Endothelial cell of umbilical vein (primary cell): Measurements from ENCODE around the gene CPNE6.

Source experiments
- CTCF ChIP-seq, 2 donors: IDR thresholded peaks; 1 replicate in 1 of 2; 2 replicates in 1 of 2; pipeline ENCODE4 v1.5.1; 2011; ENCODE audit warnings: low read length in 2 of 2, mild to moderate bottlenecking in 2 of 2, moderate library complexity in 2 of 2, control low read depth in 1 of 2, inconsistent platforms in 1 of 2, low read depth in 1 of 2; ENCODE audit not compliant: insufficient read depth in 1 of 2; ENCODE audit errors: extremely low read depth in 1 of 2
- EZH2 ChIP-seq: IDR thresholded peaks from 2 replicates; pipeline ENCODE4 v1.6.1; 2012; ENCODE audit warnings: borderline replicate concordance, low read depth, mild to moderate bottlenecking, moderate library complexity, low read length, inconsistent platforms; ENCODE audit not compliant: severe bottlenecking
- FOS ChIP-seq: IDR thresholded peaks from 2 replicates; pipeline ENCODE4 v1.6.1; 2011; ENCODE audit warnings: mild to moderate bottlenecking, low read length, moderate library complexity, borderline replicate concordance; ENCODE audit not compliant: insufficient read depth
- JUN ChIP-seq: IDR thresholded peaks from 2 replicates; pipeline ENCODE4 v1.6.1; 2011; ENCODE audit warnings: borderline replicate concordance, low read depth; ENCODE audit not compliant: insufficient read length, insufficient read depth
- MYC ChIP-seq: IDR thresholded peaks from one replicate; pipeline ENCODE4 v1.6.1; 2011; ENCODE audit warnings: mild to moderate bottlenecking, low read depth, low read length
- POLR2A ChIP-seq: IDR thresholded peaks from 2 replicates; pipeline ENCODE4 v1.6.1; 2012; ENCODE audit warnings: low read depth, mild to moderate bottlenecking, control low read depth, low read length
- POLR2AphosphoS5 ChIP-seq: IDR thresholded peaks from 2 replicates; pipeline ENCODE4 v1.6.1; 2012; ENCODE audit warnings: low read depth, mild to moderate bottlenecking, control low read depth, low read length, moderate library complexity; ENCODE audit not compliant: insufficient read depth
- TF ChIP-seq, protein P1 (sequence below): IDR thresholded peaks from 2 replicates; pipeline ENCODE4 v1.6.1; 2011; ENCODE audit not compliant: insufficient read depth, insufficient read length

- TF ChIP-seq, protein P1, sequence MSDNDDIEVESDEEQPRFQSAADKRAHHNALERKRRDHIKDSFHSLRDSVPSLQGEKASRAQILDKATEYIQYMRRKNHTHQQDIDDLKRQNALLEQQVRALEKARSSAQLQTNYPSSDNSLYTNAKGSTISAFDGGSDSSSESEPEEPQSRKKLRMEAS, result no peak
- TF ChIP-seq CTCF (IDR thresholded peaks at IDR 0.05; ENCODE audit: extremely low read depth in 1 of 2, insufficient read depth in 1 of 2, low read depth in 1 of 2, low read length in 2 of 2) (no peak), POLR2A (no peak), EZH2 (no peak), FOS (no peak), POLR2AphosphoS5 (no peak), JUN (no peak), MYC (no peak)
These were observed 27.0 kb downstream of the CPNE6 start for GRCh38 chr14:24098229-24098926.
